Measurements from ENCODE around the gene SEMA6A.

DNA sequence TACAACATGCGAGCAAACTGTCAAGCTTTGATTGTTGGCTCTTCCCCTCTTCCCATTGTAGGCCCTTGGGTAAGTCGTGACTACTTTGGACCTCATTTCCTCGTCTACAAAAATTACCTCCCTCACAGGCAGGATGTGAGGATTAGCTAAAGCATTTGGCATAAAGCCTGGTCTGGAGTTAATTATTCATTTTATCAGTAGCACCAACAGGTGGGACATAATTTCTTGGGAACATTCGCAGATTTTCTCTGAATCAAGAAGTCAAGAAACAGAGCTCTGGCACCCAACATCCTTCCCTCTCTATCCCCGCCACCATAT is 39.9 kb upstream of the SEMA6A start:
- TF ChIP-seq CTCF (IDR thresholded peaks at IDR 0.05; ENCODE audit: insufficient read depth, low read length) (no peak), REST (IDR thresholded peaks at IDR 0.05; ENCODE audit: insufficient replicate concordance, low read depth) (no peak), POLR2AphosphoS5 (IDR thresholded peaks at IDR 0.05; ENCODE audit: low read depth) (no peak)
